Middle frontal gyrus (tissue), 1 donor: ENCODE data around the gene JMJD1C.
A peak's percentile ranks its signal among the peaks of the same experiment; 100 is the strongest.

ENCODE experiments used
- DNase-seq: peaks from one replicate; pipeline ENCODE4 v3.0.0-alpha.2; 2015; ENCODE audit warnings: low spot score; ENCODE audit errors: extremely low spot score

JMJD1C gene

GRCh38 chr10:63137306-63137705 is 328.5 kb downstream of the JMJD1C start:
- DNase-seq = no peak

- DNase-seq = no peak
Observed at GRCh38 chr10:63133821-63134557, 331.8 kb downstream of the JMJD1C start.

- peak; percentile 94 for DNase-seq
Observed at GRCh38 chr10:63133056-63133820, 332.5 kb downstream of the JMJD1C start, which contains the start of gene NRBF2. Gene NRBF2, plus strand, starts transcription at chr10:63133328. Its CDS starts 143 bp downstream, at chr10:63133471.

GRCh38 chr10:63132651-63133055 is 333.1 kb downstream of the JMJD1C start:
- DNase-seq = no peak

GRCh38 chr10:63129888-63130287 is 335.9 kb downstream of the JMJD1C start:
- DNase-seq = no peak

GRCh38 chr10:63128443-63128842 is 337.3 kb downstream of the JMJD1C start:
- no peak for DNase-seq

- no peak for DNase-seq
Observed at GRCh38 chr10:63125459-63125858, 340.3 kb downstream of the JMJD1C start.

- DNase-seq = no peak
Observed at GRCh38 chr10:63123727-63124362, 341.9 kb downstream of the JMJD1C start.

- no peak for DNase-seq
Observed at GRCh38 chr10:63120554-63120953, 345.2 kb downstream of the JMJD1C start.

- DNase-seq = no peak
Observed at GRCh38 chr10:63119041-63119440, 346.7 kb downstream of the JMJD1C start.
